ENCODE results near the gene INO80D.

Gene INO80D

DNA sequence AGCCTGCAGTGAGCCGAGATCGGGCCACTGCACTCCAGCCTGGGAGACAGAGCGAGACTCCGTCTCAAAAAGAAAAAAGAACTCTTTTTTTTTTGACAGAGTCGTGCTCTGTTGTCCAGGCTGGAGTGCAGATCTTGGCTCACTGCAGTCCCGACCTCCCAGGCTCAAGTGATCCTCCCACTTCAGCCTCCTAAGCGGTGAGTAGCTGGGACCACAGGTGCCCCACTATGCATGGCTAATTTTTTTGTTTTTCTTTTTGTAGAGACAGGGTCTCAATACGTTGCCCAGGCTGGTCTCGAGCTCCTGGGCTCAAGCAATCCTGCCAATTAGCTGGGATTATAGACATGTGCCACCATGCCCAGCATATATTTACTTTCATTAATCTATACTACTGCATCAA is 12.5 kb upstream of the INO80D start:
- Histone ChIP-seq H3K4me3 (ENCODE audit: low read length) (no peak overlapping the region), H3K4me1 (ENCODE audit: insufficient read depth, low read length) (peaks cover 7% of the 10 kb centered on the region; the same call in 1 of the 2 replicates), H3K27ac (ENCODE audit: low read length) (no peak overlapping the region), H3K9ac (ENCODE audit: low read depth, low read length) (no peak overlapping the region), H3K9me3 (ENCODE audit: insufficient read depth, low read depth, low read length) (no peaks in the 10 kb centered on the region), H3K27me3 (ENCODE audit: insufficient read depth, low read length) (no peaks in the 10 kb centered on the region), H3K36me3 (ENCODE audit: insufficient read depth, low read depth, low read length) (no peaks in the 10 kb centered on the region)

DNA sequence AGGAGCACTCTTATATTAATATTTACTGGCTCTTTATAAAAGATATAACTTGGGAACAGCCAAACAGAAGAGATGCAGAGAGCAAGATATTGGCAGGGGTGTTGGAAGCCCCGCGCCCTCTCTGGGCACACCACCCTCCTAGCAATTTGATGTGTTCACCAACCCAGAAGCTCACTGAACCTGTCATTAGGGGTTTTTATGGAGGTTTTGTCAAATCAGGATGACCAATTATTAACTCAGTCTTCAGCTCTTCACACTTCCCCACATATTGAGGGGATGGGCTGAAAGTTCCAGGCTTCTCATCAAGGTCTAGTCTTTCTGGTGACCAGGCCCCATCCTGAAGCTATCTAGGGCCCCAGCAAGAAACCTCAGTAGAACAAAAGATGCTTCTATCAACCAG is 10.9 kb upstream of the INO80D start:
- H3K4me3 ChIP-seq (ENCODE audit: low read length), result no peak overlapping the region
- H3K27me3 ChIP-seq (ENCODE audit: insufficient read depth, low read length), result no peaks in the 10 kb centered on the region
- H3K9ac ChIP-seq (ENCODE audit: low read depth, low read length), result no peak overlapping the region
- H3K9me3 ChIP-seq (ENCODE audit: insufficient read depth, low read depth, low read length), result no peaks in the 10 kb centered on the region
- no peak overlapping the region for H3K27ac ChIP-seq (ENCODE audit: low read length)
- no peaks in the 10 kb centered on the region for H3K36me3 ChIP-seq (ENCODE audit: insufficient read depth, low read depth, low read length)
- H3K4me1 ChIP-seq (ENCODE audit: insufficient read depth, low read length), result peaks cover 7% of the 10 kb centered on the region; the same call in 1 of the 2 replicates

DNA sequence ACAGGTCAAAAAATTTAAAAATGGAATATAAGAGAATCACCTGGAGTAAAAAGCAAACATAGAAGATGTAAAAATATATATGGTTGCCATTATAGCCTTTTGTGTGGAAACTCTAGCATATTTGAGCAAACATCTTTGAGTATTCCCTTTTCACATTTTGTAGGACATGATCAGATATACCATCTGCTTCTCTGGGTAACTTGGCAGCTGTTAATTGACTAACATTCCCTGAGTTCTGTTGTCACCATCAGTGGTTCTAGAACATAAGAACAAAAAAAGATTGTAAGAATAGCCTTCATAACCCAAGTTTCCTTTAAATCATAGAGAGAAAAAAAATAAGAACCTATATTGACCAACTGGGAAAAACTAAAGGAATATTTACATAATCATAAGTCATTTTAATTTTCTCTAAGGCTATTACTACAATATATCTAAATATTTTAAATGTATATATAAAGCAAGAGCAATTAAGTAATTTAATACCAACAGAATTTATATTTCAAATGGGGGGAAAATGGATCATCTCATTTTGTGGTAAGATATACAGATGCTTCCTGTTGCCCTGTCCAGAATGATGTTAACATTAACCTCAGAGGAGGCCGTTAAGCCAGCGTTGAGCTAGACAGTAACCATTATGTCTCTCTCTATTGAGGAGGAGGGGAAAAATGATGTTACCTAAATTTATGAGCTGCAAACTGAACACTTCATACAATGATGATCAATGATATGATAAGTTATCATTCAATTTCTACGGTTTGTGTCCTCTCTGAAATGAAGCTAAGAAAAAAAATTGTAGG is 9.8 kb upstream of the INO80D start:
- Histone ChIP-seq H3K27me3 (ENCODE audit: insufficient read depth, low read length) (no peaks in the 10 kb centered on the region), H3K9me3 (ENCODE audit: insufficient read depth, low read depth, low read length) (no peaks in the 10 kb centered on the region), H3K9ac (ENCODE audit: low read depth, low read length) (no peak overlapping the region), H3K4me1 (ENCODE audit: insufficient read depth, low read length) (peaks cover 7% of the 10 kb centered on the region; the same call in 1 of the 2 replicates), H3K4me3 (ENCODE audit: low read length) (no peak overlapping the region), H3K27ac (ENCODE audit: low read length) (no peak overlapping the region), H3K36me3 (ENCODE audit: insufficient read depth, low read depth, low read length) (peaks cover 3% of the 10 kb centered on the region; the same call in 1 of the 2 replicates)

DNA sequence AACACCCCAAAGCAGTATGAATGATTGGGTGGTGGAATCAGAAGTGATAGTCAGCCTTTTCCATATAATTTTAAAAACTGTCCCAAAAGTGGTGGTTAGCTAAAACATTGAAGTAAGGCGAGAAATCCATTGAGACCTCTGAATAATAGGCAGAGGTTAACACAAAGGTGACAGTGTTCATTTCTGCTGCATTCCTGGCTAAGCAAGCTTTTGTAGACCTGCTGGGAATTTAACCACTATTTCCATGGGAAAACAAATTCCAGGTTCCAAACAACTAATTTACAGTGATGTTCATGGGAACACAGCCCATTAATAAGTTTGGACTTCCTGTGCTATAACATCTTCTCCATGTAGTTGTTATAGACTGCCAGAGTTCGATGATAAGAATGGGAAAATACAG is 6.3 kb upstream of the INO80D start:
- no peak overlapping the region for H3K4me3 ChIP-seq (ENCODE audit: low read length)
- no peaks in the 10 kb centered on the region for H3K27me3 ChIP-seq (ENCODE audit: insufficient read depth, low read length)
- peaks cover 7% of the 10 kb centered on the region; the same call in 1 of the 2 replicates for H3K4me1 ChIP-seq (ENCODE audit: insufficient read depth, low read length)
- H3K9ac ChIP-seq (ENCODE audit: low read depth, low read length), result no peak overlapping the region
- no peaks in the 10 kb centered on the region for H3K9me3 ChIP-seq (ENCODE audit: insufficient read depth, low read depth, low read length)
- no peak overlapping the region for H3K27ac ChIP-seq (ENCODE audit: low read length)
- H3K36me3 ChIP-seq (ENCODE audit: insufficient read depth, low read depth, low read length), result peaks cover 14% of the 10 kb centered on the region

DNA sequence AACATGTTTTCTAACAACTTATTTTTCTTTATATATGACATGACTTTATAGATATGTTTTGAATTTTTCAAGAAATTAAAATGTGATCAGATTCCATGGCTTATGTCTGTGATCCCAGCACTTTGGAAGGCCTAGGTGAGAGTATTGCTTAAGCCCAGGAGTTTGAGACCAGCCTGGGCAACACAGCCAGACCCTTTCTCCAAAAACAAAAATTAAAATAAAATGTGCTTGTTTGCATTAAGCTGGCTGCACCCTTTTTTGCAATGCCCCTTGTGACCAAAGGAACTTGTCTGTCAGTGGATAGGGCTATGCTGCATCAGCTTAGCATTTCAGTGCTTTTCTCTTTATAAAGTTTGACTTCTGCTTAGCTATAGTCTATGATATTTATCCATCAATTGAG is 2.3 kb upstream of the INO80D start:
- H3K4me3 ChIP-seq (ENCODE audit: low read length), result no peak overlapping the region
- H3K27me3 ChIP-seq (ENCODE audit: insufficient read depth, low read length), result no peaks in the 10 kb centered on the region
- H3K27ac ChIP-seq (ENCODE audit: low read length), result no peak overlapping the region
- H3K9me3 ChIP-seq (ENCODE audit: insufficient read depth, low read depth, low read length), result no peaks in the 10 kb centered on the region
- peaks cover 14% of the 10 kb centered on the region for H3K36me3 ChIP-seq (ENCODE audit: insufficient read depth, low read depth, low read length)
- H3K9ac ChIP-seq (ENCODE audit: low read depth, low read length), result no peak overlapping the region
- H3K4me1 ChIP-seq (ENCODE audit: insufficient read depth, low read length), result no peaks in the 10 kb centered on the region

DNA sequence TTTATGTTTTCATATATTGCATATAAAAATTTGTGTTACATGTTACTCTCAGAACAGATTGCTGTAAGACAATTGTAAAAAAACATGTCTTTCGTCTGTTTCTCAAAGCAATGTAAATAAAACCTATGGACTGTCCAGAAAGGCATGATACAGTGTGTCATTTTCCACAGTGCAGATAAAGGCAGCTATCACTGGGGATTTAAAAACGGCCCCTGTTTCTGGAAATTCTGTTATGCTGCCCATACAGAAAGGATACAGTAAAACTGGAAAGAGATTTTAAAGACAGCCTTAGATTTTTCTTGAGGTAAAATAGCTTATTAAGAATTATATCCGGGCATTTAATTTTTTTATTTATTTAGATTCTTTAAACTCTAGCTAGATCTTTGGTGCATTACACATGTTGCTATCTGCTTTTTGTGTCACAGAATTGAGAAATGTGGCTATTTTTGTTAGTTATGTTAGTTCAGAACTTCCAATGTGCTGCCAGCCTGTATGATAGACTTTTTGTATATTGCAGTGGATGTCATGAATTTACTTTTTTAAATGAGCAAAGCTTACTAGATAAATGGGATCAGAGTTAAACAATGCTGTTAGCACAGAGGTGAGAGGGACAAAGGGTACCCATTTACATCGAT is 859 bp upstream of the INO80D start:
- no peaks in the 10 kb centered on the region for H3K9me3 ChIP-seq (ENCODE audit: insufficient read depth, low read depth, low read length)
- peak overlapping the region; percentile 61 for H3K27ac ChIP-seq (ENCODE audit: low read length)
- H3K27me3 ChIP-seq (ENCODE audit: insufficient read depth, low read length), result no peaks in the 10 kb centered on the region
- peak overlapping the region; percentile 94 for H3K4me3 ChIP-seq (ENCODE audit: low read length)
- H3K36me3 ChIP-seq (ENCODE audit: insufficient read depth, low read depth, low read length), result peaks cover 14% of the 10 kb centered on the region
- H3K9ac ChIP-seq (ENCODE audit: low read depth, low read length), result peak overlapping the region; percentile 99
- peaks cover 9% of the 10 kb centered on the region; the same call in 1 of the 2 replicates for H3K4me1 ChIP-seq (ENCODE audit: insufficient read depth, low read length)

DNA sequence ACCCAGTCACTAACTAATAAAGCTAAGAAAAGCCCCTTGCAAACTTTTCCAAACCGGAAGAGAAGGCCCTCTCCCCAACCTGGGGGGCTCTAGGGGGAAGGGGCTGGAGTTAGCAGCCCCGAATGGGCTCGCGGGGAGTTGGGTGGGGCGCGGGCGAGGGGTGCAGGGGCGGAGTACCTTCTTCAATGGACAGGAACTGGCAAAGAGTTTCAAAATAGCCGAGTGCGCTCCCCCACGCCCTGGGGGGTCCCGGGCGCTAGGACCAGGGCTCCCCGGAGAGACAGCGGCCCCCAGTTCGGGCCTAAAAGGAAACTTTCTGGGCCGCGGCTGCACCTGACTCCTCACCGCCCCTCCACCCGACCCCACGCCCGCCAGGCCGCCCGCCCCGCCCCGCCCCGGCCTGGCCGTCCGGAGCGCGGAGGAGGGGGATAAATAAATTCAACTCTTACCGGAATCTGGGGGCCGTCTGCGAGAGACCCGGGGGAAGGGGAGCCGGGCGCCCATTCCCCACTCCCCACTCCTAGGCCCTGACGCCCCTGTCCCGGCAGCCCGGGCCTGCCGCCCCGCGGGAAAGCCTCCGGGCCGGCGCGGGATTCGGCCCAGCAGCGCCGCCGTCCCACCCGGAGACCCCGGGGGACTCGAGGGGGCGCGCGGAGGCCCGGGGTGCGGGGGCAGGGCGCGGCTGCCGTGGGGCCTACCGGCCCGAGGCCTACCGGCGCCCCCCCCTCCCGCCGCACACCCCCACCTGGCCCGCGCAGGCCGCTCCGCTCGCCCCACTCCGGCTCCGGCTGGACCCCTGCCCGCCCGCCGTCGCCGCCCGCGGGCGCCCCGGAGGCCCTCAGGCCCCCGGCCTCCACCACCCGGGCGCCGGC is 868 bp downstream of the INO80D start:
- Histone ChIP-seq H3K4me1 (ENCODE audit: insufficient read depth, low read length) (peaks cover 21% of the 10 kb centered on the region; the same call in 1 of the 2 replicates), H3K4me3 (ENCODE audit: low read length) (peak overlapping the region; percentile 99), H3K36me3 (ENCODE audit: insufficient read depth, low read depth, low read length) (peaks cover 6% of the 10 kb centered on the region), H3K9ac (ENCODE audit: low read depth, low read length) (peak overlapping the region; percentile 99), H3K27me3 (ENCODE audit: insufficient read depth, low read length) (no peaks in the 10 kb centered on the region), H3K9me3 (ENCODE audit: insufficient read depth, low read depth, low read length) (no peaks in the 10 kb centered on the region), H3K27ac (ENCODE audit: low read length) (peak overlapping the region; percentile 99)

DNA sequence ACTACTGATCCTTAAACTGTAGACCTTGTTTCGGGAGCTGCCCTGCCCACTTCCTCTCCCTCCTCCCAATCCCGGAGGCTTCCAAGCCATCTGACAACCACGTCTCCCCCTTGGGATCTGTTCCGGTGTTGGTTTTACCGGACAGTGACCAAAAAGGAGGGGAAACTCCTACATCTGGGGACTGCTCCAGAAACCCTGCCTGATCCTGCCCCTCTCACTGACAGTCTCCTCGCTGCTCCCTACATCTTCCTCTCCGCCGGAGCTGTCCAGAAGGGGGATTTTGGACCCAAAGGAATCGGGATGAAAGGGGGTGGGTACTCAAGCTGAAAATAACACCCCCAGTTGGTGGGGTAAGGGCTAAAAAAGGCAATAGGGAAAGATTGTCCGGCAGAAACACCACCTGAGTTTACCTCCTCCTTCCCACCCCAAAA is 1.5 kb downstream of the INO80D start:
- Histone ChIP-seq H3K27ac (ENCODE audit: low read length) (peak overlapping the region; percentile 98), H3K27me3 (ENCODE audit: insufficient read depth, low read length) (no peaks in the 10 kb centered on the region), H3K9ac (ENCODE audit: low read depth, low read length) (peak overlapping the region; percentile 97), H3K36me3 (ENCODE audit: insufficient read depth, low read depth, low read length) (peaks cover 2% of the 10 kb centered on the region; the same call in 1 of the 2 replicates), H3K9me3 (ENCODE audit: insufficient read depth, low read depth, low read length) (no peaks in the 10 kb centered on the region), H3K4me1 (ENCODE audit: insufficient read depth, low read length) (peaks cover 24% of the 10 kb centered on the region; the same call in 1 of the 2 replicates), H3K4me3 (ENCODE audit: low read length) (peak overlapping the region; percentile 99)

DNA sequence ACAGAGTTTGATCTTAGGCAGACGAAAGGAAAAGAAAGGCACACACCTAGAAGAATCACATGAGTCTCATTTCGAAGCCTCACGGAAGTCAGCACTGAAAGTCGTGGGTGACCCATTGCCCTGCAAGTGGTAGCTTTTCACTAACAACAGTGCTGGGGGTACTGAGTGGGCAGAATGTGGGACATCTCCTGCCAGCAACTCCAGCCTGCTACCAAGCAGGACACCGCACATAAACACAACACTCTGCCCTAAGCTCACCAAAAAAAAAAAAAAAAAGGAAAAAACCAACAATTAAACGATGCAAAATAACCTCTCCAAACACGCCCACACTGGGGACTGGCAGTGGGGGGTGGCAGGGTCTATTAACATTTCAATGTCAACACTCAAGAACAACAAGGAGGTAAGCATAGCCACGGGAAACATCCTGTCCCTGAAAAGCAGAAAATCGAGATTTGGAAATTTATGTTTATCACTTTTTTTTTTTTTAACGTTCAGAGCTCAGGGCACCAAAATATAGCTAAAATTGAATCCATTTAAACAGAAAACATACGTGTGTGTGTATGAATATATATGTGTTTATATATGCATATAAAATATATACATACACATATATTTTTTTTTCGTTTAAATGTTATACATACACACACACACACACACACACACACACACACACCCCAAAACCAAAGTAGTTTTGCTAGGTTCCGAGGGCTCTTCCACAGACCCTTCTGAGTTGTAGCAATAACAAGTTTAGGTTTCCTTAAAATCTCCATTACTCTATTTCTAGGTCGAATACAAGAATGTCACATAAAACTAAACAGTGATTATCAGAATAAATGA is 2.2 kb downstream of the INO80D start:
- Histone ChIP-seq H3K27ac (ENCODE audit: low read length) (peak overlapping the region; percentile 98), H3K27me3 (ENCODE audit: insufficient read depth, low read length) (no peaks in the 10 kb centered on the region), H3K9me3 (ENCODE audit: insufficient read depth, low read depth, low read length) (no peaks in the 10 kb centered on the region), H3K4me3 (ENCODE audit: low read length) (peak overlapping the region; percentile 99), H3K9ac (ENCODE audit: low read depth, low read length) (peak overlapping the region; percentile 97), H3K36me3 (ENCODE audit: insufficient read depth, low read depth, low read length) (no peaks in the 10 kb centered on the region), H3K4me1 (ENCODE audit: insufficient read depth, low read length) (peaks cover 27% of the 10 kb centered on the region; the same call in 1 of the 2 replicates)

DNA sequence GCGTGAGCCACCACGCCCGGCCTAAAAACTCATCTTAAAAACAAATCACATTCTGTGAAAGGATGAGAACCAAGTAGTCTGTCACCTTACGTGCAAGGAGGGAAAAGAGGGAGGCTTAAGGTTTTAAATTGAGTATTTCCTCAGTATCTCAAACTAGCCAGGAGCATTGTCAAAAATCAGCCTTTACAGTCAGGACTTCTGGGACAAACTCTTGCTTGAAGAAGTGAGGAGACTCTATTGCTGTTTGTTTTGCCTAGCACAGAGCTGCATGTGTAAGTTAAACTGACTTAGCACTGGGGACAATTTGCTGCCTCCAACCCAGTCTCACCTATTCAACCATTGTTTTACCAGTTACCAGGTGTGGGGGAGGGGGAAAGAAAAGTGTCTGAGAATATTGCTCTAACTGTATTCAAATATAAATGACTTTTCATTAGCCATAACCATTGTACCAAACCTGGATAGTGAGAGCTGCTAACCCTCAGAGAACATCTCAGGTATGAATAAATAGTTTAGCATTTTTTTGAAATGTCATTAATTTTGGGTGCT is 3.6 kb downstream of the INO80D start:
- no peaks in the 10 kb centered on the region for H3K36me3 ChIP-seq (ENCODE audit: insufficient read depth, low read depth, low read length)
- H3K4me1 ChIP-seq (ENCODE audit: insufficient read depth, low read length), result peaks cover 32% of the 10 kb centered on the region; the same call in 1 of the 2 replicates
- no peaks in the 10 kb centered on the region for H3K9me3 ChIP-seq (ENCODE audit: insufficient read depth, low read depth, low read length)
- peak overlapping the region; percentile 99 for H3K4me3 ChIP-seq (ENCODE audit: low read length)
- H3K27ac ChIP-seq (ENCODE audit: low read length), result peak overlapping the region; percentile 44
- peak overlapping the region; percentile 66; the same call in 1 of the 2 replicates for H3K9ac ChIP-seq (ENCODE audit: low read depth, low read length)
- H3K27me3 ChIP-seq (ENCODE audit: insufficient read depth, low read length), result no peaks in the 10 kb centered on the region

All from iPS-20b (cell line).